Inferior parietal cortex (tissue), 1 donor: ENCODE measurements around the gene MPPED1.

ENCODE experiments used
- DNase-seq: peaks from one replicate; pipeline ENCODE4 v3.0.0-alpha.2; 2016; ENCODE audit errors: extremely low spot score

Gene MPPED1

DNA sequence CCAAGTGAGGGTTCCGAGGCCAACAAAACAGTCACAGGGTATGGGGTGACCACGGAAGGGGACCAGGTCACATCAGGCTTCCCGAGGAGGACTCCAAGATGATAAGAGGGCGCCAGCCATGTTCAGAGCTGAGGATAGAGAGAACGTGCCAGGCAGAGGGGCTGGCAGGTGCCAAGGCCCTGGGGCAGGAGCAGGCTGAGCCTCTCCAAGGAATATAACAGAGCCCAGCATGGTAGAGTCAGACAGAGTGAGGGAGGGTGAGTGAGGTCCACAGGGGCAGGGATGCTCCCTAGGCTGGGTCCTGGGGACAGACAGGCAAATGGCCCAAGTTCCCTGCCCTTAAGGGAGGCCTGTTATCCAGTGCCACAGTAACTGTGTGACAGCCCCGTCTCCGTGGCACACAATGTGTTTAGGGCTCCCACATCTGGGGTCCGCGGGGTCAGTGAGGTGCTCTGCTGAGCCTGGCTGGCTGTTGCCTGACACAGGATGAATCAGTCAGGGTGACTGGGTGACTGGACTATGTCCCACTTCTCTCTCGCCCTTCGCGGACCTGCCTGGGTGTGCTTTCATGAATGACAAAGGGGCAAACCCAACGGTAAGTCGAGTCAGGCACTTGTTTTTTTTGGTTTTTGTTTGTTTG, 105.3 kb downstream of the MPPED1 start:
- no peak for DNase-seq

DNA sequence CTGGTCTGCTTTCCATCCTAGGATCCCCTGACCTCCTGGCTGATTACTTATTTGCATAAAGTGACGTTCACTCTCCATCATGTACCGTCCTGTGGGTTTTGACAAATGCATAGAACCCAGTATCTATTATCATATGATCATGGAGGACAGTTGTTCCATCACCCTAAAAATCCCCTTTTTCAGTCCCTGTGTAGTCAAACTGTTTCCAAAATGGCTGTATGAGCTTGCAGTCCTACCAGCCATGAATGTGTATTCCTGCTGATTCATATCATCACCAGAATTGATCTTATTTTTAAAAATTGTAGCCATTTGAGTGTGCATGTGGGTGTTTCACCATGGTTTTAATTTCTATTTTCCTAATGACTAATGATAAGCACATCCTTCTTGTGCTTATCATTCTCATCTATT, 108.8 kb downstream of the MPPED1 start:
- no peak for DNase-seq

DNA sequence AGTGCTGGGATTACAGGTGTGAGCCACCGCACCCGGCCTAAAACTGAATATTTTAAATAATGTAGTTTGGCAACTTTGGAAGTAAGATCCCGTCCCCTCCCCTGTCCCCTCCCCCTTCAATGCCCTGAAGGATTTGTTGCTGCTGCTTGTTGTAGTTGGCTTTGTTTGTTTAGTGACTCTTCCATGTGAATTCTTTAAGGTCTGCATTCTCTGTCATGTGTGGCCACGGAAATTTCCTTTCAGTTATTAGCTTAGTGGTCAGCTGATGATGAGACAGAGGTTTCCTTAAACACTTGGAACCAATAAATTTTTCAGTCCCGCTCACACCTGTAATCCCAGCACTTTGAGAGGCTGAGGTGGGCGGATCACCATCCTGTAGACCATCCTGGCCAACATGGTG, 109.9 kb downstream of the MPPED1 start:
- DNase-seq, result no peak

DNA sequence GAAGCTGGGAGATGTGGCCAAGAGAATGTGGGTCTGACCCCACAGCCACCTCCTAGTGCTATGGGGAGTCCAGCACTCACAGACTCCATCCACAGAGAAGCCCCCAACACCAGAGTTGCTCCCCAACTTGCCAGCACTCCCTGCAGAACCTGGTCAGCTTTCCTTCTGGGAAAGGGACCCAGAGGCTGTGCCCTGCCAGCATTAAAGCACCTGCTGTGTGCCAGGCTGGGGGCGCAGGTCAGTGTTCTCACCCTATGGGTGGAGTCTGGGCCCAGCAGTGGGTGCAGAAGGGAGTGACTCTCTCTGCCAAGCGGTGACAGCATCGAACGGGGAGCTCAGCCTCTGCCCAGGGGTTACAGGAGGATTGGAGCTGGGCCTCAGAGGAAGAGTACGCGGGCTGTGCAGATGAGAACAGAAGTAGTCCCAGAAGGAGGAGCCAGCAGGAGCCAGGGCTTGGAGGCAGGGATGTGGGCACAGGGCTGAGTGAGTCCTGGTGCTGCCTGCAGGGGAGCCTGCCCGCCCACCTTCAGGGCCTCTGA, 114.4 kb downstream of the MPPED1 start:
- no peak for DNase-seq

DNA sequence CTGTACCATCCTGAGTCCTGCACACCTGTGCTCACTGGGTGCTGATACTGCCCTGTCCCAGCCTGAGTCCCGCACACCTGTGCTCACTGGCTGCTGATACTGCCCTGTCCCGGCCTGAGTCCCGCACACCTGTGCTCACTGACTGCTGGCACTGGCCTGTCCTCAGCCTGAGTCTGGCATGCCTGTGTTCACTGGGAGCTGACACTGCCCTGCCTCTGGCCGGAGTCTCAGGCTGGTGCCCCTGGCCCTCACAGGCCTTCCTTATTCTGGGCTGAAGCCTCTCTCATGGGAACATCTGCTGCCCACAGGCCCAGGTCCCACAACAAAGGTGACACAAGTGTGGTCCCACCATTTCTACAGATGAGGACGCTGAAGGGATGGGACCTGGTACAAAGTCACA, 115.1 kb downstream of the MPPED1 start:
- DNase-seq, result no peak

DNA sequence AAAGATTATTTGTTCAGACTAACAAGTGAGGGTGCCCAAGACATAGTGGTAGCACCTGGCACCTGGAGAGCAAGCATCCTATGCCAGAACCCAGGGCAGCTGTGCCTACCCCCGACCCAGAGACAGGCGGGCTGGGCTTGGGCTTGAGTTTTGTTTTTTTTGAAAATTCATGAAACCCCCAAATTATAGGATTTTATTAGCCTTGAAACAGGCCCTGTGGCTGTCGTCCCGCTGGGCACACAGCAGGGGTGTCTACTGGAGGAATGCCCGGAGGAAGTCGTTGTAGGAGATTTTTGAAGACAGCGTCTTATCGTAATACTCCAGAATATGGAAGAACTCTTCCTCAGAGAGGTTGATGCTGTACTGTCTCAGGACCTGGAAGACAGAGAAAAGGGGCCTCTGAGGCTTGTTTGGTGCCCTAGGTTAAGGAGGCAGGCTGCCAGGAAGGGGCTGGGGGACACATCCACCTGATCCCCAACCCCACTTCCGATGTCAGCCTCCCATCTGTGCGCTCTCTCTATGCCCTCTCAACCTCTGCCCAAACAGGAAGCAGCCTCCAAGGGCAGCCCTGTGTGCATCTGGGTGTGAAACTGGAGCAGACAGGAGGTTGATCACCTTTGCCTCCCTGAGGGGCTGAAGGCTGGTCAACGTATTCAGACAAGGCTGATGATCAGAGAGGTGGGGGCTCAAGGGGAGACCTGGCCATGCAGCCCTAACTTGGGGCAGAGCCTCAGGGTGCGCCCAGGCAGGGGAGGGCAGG, 117.0 kb downstream of the MPPED1 start:
- no peak for DNase-seq

DNA sequence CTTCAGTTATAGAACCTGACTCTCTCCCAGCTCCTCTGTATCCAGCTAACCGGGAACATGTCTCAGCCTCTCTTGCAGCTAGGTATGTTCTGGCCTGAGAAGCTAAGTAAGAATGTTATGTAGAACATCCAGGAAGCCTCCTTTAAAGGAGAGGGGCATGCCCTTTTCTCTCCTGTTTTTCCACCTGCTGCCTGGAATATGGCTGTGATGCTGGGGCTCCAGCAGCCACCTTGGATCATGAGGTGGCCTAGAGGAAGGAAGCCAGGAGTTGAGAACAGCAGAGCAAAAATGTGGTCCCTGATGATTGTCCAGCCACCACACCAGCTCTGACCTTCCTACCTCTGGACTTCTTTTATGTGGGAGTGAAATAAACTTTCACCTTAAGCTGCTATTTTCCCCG, 117.6 kb downstream of the MPPED1 start:
- DNase-seq, result no peak

DNA sequence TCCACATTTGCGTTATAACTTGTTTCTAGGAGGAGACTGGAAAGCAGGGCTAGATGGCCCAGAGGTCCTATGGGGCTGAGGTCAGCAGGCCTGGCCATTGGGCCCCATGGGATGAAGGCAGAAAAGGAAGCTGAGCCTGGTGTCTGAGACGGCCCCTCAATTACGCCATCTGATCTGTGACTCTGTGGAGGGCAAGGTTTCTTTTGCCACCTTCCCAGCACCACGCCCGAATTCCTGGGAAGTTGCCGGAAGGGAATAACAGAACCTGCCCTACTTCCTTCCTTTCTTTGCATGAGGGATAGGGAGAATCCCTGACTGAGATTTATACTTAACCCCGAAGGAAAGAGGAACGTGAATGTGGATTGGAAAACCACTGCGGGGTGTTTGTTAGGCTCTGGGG, 118.1 kb downstream of the MPPED1 start:
- DNase-seq, result no peak

DNA sequence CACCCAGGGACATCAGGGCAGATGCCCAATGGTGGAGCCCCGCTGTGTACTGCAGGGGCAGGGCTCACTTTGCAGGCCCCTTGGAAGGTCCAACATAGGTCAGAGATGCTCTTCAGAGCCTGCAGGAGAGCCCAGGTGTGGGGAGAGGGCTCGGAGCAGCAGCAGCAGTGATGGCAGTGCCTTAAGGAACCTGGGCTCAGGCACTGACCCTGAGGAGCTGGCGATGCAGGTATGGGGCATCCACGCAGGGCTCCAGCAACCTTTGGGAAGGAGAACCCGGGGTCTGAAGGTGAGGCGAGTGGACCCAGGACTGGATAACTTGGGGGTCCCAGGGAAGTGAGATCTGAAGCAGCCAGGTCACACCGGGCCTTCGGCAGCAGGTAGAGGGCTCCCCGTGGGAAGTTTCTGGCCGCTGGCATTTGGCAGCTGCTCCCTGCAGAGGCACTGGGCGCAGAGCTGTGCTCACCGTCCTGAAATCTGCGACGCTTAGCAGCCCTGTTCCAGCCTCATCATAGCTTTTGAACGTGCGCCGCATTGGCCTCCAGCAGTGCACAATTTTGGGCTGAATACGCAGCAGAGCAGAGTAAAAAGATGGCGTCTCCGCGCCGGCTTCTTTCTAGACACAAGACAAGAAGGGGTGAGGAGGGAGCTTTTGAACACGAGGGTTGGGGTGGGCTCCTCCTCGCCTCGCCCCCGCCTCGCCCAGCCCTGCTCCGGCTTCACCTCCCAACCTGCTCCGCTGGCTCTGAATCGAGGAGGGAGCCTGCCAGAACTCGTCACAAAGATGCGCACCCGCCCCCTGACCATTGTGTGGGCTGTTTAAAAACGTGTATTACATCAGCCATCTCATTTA, 118.8 kb downstream of the MPPED1 start:
- no peak for DNase-seq

DNA sequence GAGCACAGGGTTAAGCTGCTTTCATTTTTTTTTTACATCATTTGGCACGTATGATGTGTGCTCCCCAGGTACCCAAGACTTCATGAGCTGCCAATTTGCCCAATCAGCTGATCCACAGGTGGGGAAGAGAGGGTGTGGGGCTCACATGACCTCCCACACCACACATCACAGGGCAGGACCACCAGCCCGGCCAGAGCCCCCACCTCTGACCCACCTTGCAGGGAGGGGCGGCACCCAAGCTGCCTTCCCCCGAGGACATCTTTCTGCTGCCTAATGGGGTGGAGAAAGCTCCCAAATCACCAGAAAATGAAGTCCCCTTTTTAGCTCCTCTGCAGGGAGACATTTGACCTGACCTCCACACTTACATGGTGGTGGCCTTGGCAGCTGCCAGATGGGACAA, 119.8 kb downstream of the MPPED1 start:
- no peak for DNase-seq

DNA sequence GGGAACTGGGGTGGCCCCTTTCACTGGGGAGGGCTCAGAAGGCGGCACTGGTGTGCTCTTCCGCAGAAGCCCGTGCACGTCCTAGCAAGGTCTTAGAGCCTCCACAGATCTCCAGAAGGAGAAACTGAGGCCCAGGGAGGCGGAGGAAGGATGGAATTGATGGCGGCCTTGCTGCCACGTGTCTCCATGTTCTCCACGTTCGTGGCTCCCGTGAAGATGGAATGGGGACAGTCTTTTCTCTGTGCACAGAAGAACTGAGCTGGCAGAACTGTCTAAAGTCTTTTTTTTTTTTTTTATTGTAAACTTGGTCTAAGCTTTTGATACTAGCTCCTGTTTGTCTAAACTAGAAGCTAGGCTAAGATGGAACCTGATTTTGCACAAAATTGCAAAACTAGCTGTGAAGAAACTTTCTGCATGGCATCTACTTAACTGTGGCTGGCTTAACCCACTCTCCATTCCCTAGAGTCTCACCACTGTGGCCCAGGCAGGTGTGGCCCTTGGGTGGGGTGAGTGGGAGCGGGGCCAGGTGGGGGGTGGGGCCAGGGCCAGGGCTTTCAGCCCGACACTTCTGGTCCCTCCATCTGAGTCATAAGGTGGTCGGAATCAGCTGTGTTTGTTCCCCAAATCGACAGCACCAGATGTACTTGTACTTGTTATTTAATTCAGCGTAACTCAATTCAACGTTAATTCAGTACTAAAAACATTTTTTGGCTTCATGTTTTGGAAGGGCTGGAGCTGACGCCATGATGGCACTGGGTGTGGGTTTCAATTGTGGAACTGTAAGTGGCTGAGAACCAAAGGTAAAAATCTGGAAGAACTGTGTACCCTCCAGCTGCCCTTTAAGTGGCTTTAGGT, 120.7 kb downstream of the MPPED1 start:
- no peak for DNase-seq

DNA sequence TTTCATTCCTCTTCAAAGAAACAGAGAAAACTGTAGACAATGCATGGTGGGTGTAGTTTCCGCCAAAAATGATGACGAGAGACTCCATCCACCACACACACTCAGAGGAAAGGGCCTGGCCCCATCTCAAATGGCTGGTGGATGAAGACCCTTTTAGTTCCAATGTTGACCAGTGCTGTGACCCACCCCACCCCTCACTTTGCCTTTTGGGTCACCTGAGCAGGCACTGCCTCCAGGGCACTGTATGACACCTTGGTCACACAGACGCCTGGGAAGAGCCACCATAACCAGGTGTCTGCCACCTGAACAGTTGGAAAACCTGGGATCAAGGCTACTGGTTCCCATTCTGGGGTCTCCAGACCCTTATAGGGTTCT, 121.3 kb downstream of the MPPED1 start:
- no peak for DNase-seq

DNA sequence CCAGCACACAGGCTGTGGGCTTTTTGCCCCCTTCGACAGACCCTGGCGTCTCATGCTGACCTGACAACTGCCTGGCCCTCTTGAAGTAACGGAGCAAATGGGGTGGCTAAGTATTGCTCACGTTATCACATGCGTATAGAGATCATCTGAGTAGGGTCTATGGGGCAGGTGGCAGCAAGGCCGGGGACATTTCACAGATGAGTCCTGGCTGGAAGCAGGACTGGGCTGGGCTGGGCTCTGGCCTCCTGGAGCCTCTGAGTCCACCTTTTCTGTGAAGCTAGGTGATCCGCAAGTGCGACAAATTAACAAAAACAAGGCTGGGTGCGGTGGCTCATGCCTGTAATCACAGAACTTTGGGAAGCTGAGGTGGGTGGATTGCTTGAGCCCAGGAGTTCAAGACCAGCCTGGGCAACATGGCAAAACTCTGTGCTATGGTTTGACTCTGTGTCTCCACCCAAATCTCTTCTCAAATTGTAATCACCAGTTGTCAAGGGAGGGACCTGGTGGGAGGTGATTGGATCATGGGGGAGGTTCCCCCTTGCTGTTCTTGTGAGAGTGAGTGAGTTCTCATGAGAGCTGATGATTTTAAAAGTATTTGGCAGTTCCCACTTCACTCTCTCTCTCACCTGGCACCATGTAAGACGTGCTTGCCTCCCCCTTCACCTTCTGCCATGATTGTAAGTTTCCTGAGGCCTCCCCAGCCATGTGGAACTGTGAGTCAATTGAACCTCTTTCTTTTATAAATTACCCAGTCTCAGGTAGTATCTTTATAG, 122.0 kb downstream of the MPPED1 start:
- no peak for DNase-seq

DNA sequence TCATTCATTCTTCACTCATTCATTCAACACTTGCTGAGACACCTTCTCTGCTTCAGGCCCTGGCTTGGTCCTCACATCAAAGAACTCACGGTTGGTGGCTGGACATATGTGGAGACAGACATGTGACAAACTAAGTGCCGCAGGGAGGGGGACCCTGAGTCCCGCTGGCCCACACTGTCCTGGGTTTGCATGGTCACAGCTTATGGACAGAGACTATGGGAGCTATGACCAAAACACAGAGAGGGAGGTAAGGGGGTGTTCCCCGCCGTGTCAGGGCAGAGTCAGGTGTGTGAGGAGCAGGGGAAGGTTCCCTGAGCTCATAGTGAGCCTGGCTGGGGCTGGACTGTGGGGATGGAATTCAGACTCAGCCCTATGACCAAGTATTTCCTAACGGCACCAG, 123.1 kb downstream of the MPPED1 start:
- no peak for DNase-seq

DNA sequence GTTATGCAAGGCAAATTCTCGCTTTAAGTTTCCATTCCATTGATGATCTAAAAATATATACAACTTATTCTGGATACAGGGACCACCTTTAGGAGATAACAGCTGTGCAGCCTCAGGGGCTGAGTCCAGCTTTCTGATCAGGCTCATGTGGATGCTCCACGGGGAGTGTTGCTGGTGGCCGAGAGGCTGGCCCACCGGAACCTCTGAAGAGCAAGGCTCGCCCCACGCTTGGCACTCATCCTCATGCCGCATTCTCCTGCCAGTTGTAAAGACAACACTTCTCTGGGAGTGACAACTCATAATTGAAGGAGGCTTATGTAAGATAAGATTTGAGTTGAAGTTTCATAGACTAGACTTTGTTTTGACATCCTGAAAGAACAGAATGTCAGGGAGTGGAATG, 123.5 kb downstream of the MPPED1 start:
- DNase-seq, result peak; percentile 17

DNA sequence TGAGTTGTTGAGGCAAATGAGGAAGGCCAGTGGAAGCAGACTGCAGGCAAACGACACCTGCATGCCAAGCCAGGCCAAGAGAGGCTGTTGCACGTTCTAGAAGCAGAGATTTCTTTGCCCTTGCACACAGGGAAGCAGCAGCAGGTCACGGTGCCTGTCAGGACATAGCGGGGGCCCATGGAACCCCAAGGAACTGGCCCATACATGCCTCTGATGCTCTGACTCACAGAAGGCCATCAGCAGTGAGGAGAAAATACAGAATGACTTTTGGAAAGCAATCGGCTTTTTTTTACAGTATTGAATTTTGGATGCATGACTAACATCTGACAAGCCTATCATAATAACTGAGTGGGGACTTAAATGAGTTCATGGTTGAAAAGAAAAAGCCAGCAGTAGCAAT, 123.9 kb downstream of the MPPED1 start:
- DNase-seq, result no peak

DNA sequence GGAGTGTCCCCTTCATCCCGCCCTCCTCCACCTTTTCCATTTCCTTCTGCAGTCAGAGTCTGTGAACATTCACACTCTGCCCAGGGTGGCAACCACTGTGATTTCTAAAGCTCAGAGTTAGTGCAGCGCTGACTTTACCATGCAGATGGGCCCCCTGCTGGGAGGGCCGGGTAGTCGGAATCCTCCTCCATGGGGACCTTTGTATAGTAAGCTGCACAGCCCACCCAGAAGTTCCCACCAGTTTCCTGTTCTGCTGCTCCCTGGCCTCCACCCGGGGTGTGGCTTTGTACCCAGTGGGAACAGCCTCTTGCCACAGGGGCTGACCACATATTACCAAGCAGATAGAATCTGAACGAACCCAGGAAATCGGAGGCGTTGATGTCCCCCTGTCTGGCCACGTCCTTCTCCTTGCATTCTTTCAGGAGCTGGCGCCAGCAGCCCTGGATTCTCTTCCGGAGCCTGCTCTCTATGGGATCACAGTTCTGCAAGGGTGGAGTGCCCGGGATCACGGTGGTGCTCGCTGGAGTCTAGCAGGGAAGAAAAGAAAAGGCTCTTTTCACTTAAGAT, 125.3 kb downstream of the MPPED1 start:
- no peak for DNase-seq

DNA sequence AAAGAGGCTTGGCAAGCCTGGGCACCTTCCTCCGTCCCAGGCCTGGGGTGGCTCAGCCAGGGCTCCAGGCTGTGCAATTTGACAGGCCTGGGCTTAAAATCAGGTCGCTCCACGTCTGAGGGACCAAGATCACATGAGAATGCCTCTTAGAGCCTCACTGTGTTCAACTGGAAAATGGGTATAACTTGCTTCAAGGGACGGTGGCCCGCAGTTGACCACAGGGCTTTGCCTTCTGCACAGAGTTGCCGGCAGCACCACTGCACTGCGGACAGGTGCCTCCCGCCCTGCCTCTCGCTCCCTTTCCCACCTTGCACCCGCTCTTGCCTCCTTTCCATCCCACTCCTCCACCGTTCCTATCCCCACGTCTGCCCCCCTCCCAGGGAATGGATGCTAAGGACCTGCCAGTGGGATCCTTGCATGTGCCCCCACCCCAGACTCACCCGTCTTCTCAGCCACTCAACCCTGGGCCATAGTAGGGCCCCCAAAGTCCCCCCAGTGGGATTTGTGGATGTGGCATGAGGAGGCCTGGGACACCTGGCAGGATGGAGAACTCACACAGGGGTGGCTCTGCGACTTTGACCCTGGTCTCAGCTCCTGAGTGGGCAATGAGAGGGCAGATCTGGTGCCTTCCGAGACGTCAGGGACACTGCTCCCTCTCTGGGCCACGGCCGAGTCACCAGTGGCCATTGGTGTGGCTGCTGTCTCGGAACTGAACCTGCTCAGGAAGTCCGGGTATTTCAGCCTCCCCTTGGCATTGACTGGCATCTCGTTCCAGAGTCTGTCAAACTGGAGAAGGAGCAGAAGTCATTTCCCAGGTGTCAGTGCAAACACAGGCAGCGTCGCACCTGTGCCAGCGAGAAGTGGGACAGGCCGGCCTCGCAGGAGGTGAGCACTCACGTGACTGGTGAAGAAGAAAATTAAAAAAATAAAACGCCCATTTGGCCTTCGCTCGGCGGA, 128.0 kb downstream of the MPPED1 start:
- DNase-seq, result no peak

DNA sequence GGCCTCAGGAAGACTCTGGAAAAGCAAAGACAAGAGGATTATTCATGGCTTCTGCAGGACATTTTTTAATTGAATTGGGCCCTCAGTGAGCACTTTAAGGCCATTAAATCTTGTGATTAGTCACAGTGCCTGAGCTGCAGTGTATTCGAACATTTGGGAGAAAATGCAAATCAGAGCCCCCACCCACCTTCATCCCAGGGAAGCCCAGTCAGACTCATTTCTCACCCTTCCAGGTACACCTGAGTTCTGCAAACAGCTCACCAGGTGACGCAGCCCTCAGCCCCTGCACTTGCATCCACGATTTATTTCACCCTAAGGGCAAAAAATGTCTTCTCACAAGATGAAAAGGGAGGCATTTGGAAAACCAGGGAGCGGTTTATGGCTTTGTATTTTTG, 128.7 kb downstream of the MPPED1 start:
- no peak for DNase-seq
